SK-N-SH treated with all-trans-retinoic acid at 6 μM for 48 hours (cell line): ENCODE data around the gene RERE.

Experiments used
- CREB5 ChIP-seq: fragments of 250-450 bp; sonication (Bioruptor Pico); IDR thresholded peaks from 2 replicates; pipeline ENCODE4 v1.5.1; 2020; ENCODE audit warnings: low read depth, mild to moderate bottlenecking, moderate library complexity
- ISL1 ChIP-seq: fragments of 250-450 bp; sonication (Bioruptor Pico); IDR thresholded peaks from 2 replicates; pipeline ENCODE4 v2.1.2; 2022; ENCODE audit warnings: mild to moderate bottlenecking, moderate library complexity
- PATZ1 ChIP-seq: fragments of 250-450 bp; sonication (Bioruptor Pico); IDR thresholded peaks from 2 replicates; pipeline ENCODE4 v1.8.0; 2020; ENCODE audit warnings: mild to moderate bottlenecking, moderate library complexity, borderline replicate concordance
- RARB ChIP-seq: fragments of 250-450 bp; sonication (Bioruptor Pico); IDR thresholded peaks from 2 replicates; pipeline ENCODE4 v1.8.0; 2021; ENCODE audit warnings: mild to moderate bottlenecking, moderate library complexity
- SNAI2 ChIP-seq: fragments of 250-450 bp; sonication (Bioruptor Pico); IDR thresholded peaks from 2 replicates; pipeline ENCODE4 v1.5.0; 2020; ENCODE audit warnings: mild to moderate bottlenecking, moderate library complexity
- ZFP3 ChIP-seq: fragments of 250-450 bp; sonication (Bioruptor Pico); IDR thresholded peaks from 2 replicates; pipeline ENCODE4 v1.5.0; 2020; ENCODE audit warnings: mild to moderate bottlenecking, moderate library complexity

- TF ChIP-seq ZFP3 (CRISPR knock-in tag) (no peak), PATZ1 (CRISPR knock-in tag) (no peak), RARB (no peak), SNAI2 (no peak), CREB5 (CRISPR knock-in tag) (no peak), ISL1 (no peak)
Measured at GRCh38 chr1:8718850-8719361, 98.5 kb downstream of the RERE start.
